Thymus (tissue), 11 donors: ENCODE measurements around the gene NDUFAF2. TPM values are rescaled to one million over a fixed set of nuclear protein-coding genes. Genes with fewer than 3 reads are reported as not detected.

Experiments
- DNase-seq, 9 donors: peaks; one replicate each; pipeline ENCODE4 v3.0.0-alpha.2; 2013; ENCODE audit warnings: low spot score in 9 of 9, low read depth in 6 of 9, missing footprints in 1 of 9
- H3K27ac ChIP-seq, 2 donors: one replicate each; pipeline ENCODE4 v1.5.1; 2013; ENCODE audit warnings: control low read depth in 1 of 2, low read depth in 1 of 2, low read length in 1 of 2, mild to moderate bottlenecking in 1 of 2, moderate library complexity in 1 of 2
- H3K27me3 ChIP-seq, 2 donors: one replicate each; pipeline ENCODE4 v1.5.1; 2013; ENCODE audit warnings: low read length in 1 of 2; ENCODE audit not compliant: control insufficient read depth in 2 of 2, insufficient read depth in 1 of 2
- H3K36me3 ChIP-seq, 2 donors: one replicate each; pipeline ENCODE4 v1.5.1; 2013; ENCODE audit warnings: low read length in 1 of 2, mild to moderate bottlenecking in 1 of 2, moderate library complexity in 1 of 2; ENCODE audit not compliant: control insufficient read depth in 2 of 2, insufficient read depth in 2 of 2
- H3K4me1 ChIP-seq, 2 donors: one replicate each; pipeline ENCODE4 v1.5.1; 2013; ENCODE audit warnings: low read length in 2 of 2; ENCODE audit not compliant: control insufficient read depth in 2 of 2, insufficient read depth in 2 of 2
- H3K4me3 ChIP-seq, 2 donors: one replicate each; pipeline ENCODE4 v1.5.1; 2013; ENCODE audit warnings: low read length in 2 of 2, control low read depth in 1 of 2, mild to moderate bottlenecking in 1 of 2
- H3K9me3 ChIP-seq, 2 donors: one replicate each; pipeline ENCODE4 v1.5.1; 2013; ENCODE audit warnings: low read length in 1 of 2, mild to moderate bottlenecking in 1 of 2; ENCODE audit not compliant: control insufficient read depth in 2 of 2, insufficient read depth in 1 of 2
- WGBS: extraction: QIAGEN DNeasy Blood & Tissue Kit; methylation state at CpG from one replicate; pipeline ENCODE4 v1.1.7; 2013; 5-methylcytosine and 5-hydroxymethylcytosine counted together
- polyA plus RNA-seq: library from polyadenylated mRNA; stranded (reverse); fragments of 200-250 nt; gene quantifications from one replicate; pipeline ENCODE4 v1.2.3, GENCODE V29; 2013
- total RNA-seq: library from RNA; stranded (reverse); fragments of 120-200 nt; gene quantifications from one replicate; pipeline ENCODE4 v1.2.4, GENCODE V29; 2013
- donor health status: healthy.

The NDUFAF2 gene
- total and polyA plus RNA-seq, 2 donors: 24.4 to 44.9 TPM

DNA sequence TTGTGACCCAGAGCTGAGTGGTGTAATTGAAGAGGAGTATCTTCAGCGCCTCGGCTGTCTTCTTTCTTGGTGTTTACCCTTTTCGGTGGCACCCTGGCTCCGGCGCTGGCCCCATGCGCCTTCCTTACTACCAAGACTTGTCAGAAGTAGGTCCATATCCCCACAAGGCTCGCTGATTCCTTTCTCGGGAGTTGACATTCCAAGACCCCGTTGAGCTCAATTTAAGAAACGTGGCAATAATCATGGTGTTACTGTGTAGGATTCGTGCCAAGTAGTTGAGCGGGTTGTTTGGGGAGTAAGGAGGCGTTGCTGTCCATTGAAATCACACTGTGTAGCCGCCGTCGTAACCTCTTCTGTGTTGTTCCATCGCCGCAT lies 795 bp downstream of the NDUFAF2 start:
- Histone ChIP-seq H3K27ac (no peak overlapping the region), H3K4me1 (peaks cover 5 to 10% of the 10 kb centered on the region in 2 donors), H3K9me3 (no peaks in the 10 kb centered on the region), H3K36me3 (no peaks in the 10 kb centered on the region), H3K27me3 (no peaks in the 10 kb centered on the region), H3K4me3 (peak overlapping the region; percentile 66 to 85)
- 3% methylated on average over 18 of the region's 18 CpGs for WGBS
- DNase-seq: peak in 2 of 9 donors; percentile 12 to 28

GRCh38 chr5:60948738-60949137 lies 3.7 kb downstream of the NDUFAF2 start:
- H3K36me3 ChIP-seq: no peaks in the 10 kb centered on the region
- no peak overlapping the region for H3K4me3 ChIP-seq
- no peak overlapping the region for H3K27ac ChIP-seq
- no peak for DNase-seq
- no peaks in the 10 kb centered on the region for H3K9me3 ChIP-seq
- H3K27me3 ChIP-seq: no peaks in the 10 kb centered on the region
- 97% methylated on average over 1 of the region's 1 CpG for WGBS
- peaks cover 5 to 10% of the 10 kb centered on the region in 2 donors for H3K4me1 ChIP-seq

DNA sequence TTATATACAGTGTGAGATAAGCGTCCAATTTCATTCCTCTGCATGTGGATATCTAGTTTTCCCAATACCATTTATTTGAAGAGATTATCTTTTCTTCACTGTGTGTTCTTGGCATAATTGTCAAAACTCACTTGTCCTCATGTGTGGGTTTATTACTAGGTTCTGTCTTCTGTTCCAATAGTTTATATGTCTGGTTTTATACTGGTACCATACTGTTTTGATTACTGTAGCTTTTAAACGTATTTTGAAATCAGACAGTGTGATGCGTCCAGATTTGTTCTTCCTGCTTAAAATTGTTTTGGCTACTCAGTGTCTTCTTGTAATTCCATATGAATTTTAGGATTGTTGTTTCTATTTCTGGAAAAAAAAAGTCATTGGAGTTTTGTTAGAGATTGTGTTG lies 10.2 kb downstream of the NDUFAF2 start:
- no peak for DNase-seq
- Histone ChIP-seq H3K36me3 (no peaks in the 10 kb centered on the region), H3K4me3 (no peak overlapping the region), H3K27ac (no peak overlapping the region), H3K27me3 (no peaks in the 10 kb centered on the region), H3K9me3 (no peaks in the 10 kb centered on the region), H3K4me1 (no peaks in the 10 kb centered on the region)
- WGBS: 95% methylated on average over 3 of the region's 3 CpGs

DNA sequence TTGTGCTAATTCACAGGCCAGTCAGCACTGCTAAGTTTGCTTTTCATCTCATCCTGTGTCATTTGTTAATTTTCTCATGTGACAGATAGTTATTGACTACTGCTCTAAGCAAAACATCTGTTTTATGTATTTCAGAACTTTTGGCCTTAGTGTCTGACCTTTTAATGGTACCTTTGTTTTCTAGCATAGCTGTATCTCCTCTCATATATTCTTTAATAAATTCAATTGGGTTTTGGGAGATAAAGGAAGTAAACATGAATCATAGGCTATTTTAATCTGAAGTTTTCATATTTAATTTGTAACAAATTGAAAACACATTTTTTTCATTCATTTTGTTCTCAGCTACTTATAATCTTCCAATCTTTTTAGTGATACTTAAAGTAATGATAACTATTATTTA lies 13.1 kb downstream of the NDUFAF2 start:
- Histone ChIP-seq H3K4me1 (no peaks in the 10 kb centered on the region), H3K27ac (no peak overlapping the region), H3K27me3 (no peaks in the 10 kb centered on the region), H3K9me3 (no peaks in the 10 kb centered on the region), H3K36me3 (no peaks in the 10 kb centered on the region), H3K4me3 (no peak overlapping the region)
- no peak for DNase-seq

DNA sequence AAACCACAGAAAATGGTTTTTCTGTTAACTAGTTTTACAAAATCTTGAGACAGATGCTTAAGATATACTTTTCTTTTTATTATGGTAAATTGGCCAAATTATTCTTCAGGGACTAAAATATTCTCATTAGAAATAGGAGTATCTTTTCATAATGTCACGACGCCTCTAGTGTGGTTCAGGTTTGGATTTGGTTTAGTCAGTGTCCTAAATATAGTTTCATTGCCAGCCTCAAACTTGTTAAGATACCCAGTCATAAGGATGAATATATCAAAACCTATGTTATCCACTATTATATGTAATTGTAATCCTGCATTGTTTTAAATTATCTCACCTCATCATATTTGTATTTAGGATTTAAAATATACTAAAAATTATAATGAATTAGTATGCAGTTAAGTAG lies 13.7 kb downstream of the NDUFAF2 start:
- H3K4me3 ChIP-seq: no peak overlapping the region
- no peaks in the 10 kb centered on the region for H3K9me3 ChIP-seq
- no peak overlapping the region for H3K27ac ChIP-seq
- no peaks in the 10 kb centered on the region for H3K4me1 ChIP-seq
- H3K36me3 ChIP-seq: no peaks in the 10 kb centered on the region
- WGBS: 98% methylated on average over 2 of the region's 2 CpGs
- DNase-seq: no peak
- no peaks in the 10 kb centered on the region for H3K27me3 ChIP-seq

GRCh38 chr5:60959156-60959555 lies 14.2 kb downstream of the NDUFAF2 start:
- Histone ChIP-seq H3K4me1 (no peaks in the 10 kb centered on the region), H3K27ac (no peak overlapping the region), H3K36me3 (no peaks in the 10 kb centered on the region), H3K4me3 (no peak overlapping the region), H3K9me3 (no peaks in the 10 kb centered on the region), H3K27me3 (no peaks in the 10 kb centered on the region)
- DNase-seq: peak in 3 of 9 donors; percentile 2 to 40 (median 15)

DNA sequence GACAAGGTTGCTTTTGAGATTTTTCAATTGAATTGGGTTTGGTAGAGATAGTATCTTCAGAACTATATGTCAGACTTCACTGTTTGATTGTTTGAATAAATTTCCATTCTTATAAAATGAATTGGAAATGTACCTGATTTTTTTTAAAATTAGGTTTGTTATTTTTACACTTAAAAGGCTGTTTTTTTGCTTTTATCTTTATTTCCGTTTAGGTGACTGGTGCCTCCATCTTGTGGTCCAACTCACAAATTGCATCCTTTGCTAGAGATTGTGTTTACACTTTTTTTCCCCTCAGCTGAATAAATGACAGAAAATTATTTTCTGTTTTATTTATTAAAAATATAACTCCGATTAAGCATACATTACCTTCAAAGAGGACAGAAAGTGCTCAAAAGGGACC lies 15.6 kb downstream of the NDUFAF2 start:
- H3K27me3 ChIP-seq: no peaks in the 10 kb centered on the region
- H3K27ac ChIP-seq: no peak overlapping the region
- WGBS: 36% methylated on average over 2 of the region's 2 CpGs
- H3K9me3 ChIP-seq: no peaks in the 10 kb centered on the region
- H3K4me1 ChIP-seq: no peaks in the 10 kb centered on the region
- DNase-seq: peak in 3 of 9 donors; percentile 13 to 56 (median 30)
- H3K4me3 ChIP-seq: no peak overlapping the region
- H3K36me3 ChIP-seq: no peaks in the 10 kb centered on the region

- Histone ChIP-seq H3K4me1 (no peaks in the 10 kb centered on the region), H3K4me3 (no peak overlapping the region), H3K9me3 (no peaks in the 10 kb centered on the region), H3K27ac (no peak overlapping the region), H3K36me3 (no peaks in the 10 kb centered on the region), H3K27me3 (no peaks in the 10 kb centered on the region)
- DNase-seq: no peak
- 83% methylated on average over 2 of the region's 2 CpGs for WGBS
Measured at GRCh38 chr5:60961685-60962084, 16.7 kb downstream of the NDUFAF2 start.

DNA sequence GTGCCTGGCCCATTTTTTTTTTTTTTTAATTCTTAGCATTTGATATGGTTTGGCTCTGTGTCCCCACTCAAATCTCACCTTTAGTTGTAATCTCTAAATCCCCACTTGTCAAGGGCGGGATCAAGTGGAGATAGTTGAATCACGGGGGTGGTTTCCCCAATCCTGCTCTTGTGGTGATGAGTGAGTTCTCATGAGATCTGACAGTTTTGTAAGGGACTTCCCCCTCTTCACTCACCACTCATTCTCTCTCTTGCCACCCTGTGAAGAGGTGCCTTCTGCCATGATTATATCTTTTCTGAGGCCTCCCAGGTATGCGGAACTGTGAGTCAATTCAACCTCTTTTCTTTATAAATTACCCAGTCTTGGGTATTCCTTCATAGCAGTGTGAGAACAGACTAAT lies 27.2 kb downstream of the NDUFAF2 start:
- no peak overlapping the region for H3K27ac ChIP-seq
- no peak overlapping the region for H3K4me3 ChIP-seq
- no peaks in the 10 kb centered on the region for H3K4me1 ChIP-seq
- no peaks in the 10 kb centered on the region for H3K27me3 ChIP-seq
- H3K36me3 ChIP-seq: no peaks in the 10 kb centered on the region
- WGBS: 95% methylated on average over 3 of the region's 3 CpGs
- DNase-seq: no peak
- no peaks in the 10 kb centered on the region for H3K9me3 ChIP-seq
